Stimulated activated CD8-positive, alpha-beta memory T cell treated with anti-CD3 and anti-CD28 coated beads, Interleukin-4, amount 100 ng/mL, for 1 hour (primary cell): Measurements from ENCODE around the gene ACOT7.

Experiments used
- DNase-seq, 2 donors: peaks; one replicate each; pipeline ENCODE4 v3.0.0-alpha.2; 2020; ENCODE audit warnings: low read depth in 2 of 2, low spot score in 1 of 2

ACOT7 gene

DNA sequence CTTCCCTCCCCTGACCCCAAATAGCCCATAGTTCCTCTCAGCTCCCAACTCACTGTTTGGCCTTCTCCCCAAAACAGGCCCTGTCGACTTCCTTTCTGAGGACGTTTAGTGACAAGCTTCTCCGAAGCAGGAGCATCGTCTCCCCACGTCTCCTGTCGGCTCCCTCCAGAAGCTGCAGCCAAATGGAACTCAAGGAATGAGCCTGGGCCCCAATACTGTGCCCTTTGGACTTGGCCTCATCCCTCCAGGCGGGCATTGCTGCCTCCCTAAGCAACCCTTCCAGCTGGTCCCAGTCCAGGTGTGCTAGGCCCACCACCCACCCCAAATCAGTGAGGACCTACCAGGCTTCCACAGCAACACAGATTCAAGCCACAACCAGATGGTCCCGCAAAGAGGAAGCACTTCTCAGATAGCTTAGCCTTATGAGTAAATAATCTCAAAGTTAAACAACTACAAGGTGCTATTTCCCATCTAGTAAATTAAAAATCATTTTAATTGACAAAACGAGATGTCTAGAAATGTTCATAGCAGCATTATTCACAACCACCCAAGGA lies 33.0 kb downstream of the ACOT7 start:
- DNase-seq, result no peak

DNA sequence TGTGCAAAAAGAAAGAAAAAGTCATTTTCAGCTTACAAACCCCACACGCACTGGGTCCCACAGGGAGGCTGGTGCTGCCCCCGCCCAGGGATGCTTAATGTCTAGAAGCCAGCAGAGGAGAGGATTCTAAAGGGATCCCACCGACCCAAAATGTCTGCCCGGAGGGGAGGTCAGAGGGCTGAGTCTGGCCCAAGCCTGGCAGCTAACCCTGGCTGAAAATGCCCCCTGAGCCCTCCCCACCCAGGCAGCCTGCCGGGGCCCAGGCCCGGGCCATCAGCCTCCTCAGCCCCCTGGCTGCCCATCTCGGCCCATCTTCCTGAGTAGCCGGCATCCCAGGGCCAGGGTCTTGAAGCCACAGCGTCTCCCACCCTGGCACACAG lies 33.5 kb downstream of the ACOT7 start:
- no peak for DNase-seq

DNA sequence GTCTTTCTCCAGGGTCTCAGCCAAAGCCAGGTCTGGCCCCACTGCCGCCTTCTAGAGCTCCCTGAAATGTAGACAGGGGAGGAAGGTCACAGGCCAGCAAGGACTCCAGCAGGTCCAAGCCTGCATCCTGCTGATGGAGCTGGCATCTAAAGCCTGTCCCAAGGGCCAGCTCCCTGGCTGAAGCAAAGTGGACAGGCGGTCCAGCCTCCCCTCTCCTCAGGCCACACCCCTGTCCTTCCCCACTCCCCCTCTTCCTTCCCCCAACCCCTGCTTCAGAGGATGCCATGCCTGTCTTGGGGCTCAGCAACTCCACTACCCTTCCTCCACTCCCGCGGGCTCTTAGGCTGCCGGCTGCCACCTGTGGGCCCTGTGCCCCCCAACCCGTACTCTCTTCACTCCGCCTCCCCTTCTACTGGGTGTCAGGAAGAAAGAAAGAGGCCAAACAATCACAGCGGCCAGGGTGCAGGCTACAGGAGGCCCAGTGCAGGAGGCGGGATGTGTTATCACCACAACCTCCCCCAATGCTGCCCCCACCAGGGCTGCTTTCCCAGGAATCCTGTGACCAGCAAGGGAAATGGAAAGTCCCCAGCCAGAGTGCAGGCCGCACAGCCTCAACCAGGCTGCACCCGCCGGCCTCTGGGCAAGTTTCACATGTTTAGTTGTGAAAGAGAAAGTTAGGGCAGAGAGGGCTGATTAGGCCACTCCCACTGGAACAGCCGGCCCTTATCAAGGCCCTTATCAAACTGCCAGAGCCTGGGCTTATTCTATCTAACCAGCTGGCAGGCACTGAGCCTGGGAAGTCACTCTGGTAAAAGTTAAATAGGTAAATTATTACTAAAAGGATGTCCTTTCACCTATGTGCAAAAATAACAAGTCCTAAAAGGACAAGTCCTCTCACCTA lies 34.1 kb downstream of the ACOT7 start:
- DNase-seq, result peak in 1 of 2 donors; percentile 33

DNA sequence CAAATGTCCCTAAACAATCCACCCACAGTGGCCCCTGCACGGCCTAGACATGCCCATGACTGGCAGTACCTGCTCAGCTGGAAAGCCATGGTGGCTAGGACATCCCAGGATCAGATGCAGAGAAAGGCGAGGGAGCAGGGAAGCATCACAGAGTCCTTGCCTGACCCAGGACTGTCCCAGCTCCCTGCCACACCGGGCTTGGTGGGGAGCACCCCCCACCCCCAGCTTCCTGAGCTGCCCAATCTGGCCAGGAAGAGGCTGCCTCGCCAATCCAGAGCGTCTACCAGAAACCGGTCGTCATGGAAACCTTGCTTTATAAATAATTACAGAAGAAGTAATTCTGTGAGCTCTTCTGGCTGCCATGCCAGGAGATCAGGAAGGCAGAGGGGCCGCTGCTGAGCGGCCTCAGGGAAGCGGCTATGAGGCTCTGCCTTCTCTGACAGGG lies 34.8 kb downstream of the ACOT7 start:
- DNase-seq, result no peak

DNA sequence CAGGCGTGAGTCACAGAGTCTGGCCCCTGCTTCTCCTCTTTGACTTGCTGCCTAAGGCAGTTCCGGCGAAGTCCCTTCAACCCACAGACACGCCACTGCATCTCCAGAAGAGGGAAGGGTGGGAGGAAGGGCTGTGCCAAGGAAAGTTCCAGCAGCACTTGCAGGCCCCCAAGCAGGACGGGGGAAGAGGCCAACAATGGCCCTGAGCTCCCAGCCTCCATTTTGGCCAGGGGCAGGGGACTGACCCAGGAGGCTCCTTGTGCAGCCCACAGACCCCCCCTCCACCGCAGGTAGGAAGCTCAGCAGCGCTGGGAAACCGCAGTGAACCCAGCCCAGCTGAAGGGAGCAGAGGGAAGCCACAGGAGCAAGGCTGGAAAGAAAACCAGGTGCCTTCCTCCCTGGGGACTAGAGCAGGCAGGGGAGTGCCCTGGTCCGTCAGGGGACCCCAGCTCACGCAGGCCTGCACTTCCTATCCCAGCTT lies 35.4 kb downstream of the ACOT7 start:
- DNase-seq, result no peak

DNA sequence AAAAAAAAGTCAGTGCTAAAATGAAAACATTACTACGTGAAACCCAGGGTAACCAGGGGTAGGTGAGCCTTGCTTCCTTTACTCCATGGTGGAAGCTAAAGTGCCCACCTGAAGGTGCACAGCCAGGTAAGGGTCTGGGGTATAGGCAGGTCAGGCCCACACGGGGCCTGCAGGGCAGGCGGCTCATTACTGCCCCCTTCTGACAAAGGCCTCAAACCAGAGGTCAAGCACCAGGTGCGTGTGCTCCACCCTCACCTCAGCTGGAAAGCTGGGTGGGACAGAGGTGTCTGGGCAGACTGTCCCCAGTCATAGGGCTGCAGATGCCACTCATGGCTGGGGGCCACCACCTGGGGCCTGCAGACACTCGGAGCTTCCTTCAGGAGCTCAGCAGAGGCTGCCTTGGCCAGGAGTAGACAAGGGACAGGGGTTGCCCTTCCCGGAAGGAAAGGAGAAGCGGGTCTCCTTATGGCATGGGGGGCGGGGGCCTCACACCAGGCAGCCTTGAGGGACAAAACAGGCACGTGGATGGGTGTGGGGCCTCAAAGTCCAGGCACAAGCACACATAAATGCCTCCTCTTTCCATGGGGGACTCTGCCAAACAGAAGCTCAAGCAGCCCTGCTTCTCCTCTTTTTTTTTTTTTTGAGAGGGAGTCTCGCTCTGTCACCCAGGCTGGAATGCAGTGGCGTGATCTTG lies 36.2 kb downstream of the ACOT7 start:
- DNase-seq, result no peak

DNA sequence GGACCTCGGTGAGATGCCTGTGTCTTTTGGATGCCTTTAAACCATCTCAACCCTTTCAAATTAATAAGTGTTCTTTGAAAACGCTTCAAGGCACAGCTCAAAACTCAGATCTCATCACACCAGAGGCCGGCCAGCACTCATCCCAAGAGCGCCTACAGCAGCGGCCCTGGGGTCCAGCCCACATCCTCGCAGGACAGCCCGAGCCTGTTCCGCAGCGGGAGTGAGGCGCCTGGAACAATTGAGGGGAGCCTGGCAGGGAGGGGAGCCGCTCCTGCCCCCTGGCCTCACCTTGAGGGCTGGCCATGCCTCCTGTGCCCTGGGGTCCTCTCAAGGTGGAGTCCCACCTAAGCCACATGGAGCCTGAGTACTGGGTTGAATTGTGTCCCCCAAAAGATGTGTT lies 37.9 kb downstream of the ACOT7 start:
- no peak for DNase-seq

DNA sequence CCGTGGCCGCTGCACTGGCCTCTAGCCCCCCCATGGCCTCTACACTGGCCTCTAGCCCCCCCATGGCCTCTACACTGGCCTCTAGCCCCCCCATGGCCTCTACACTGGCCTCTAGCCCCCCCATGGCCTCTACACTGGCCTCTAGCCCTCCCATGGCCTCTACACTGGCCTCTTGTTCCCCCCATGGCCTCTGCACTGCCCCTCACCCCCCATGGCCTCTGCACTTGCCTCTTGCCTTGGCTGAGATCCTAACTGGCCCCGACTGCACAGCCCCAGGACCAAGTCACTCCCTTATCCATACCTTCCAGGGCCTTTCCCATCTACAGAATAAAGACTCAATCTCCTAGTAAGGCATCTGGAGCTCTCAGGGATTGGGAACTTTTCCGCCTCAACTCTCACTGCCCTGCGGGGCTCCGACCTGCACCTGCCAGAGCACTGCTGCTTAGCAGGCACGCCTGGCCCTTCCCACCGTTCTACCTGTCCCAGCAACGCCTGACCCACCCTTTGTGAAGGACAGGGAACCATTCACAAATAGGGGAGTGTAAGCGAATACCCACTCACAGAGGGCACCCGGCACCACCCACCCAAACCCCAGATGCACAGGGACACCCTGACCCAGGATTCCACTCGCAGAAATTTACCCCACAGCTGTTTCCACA lies 38.8 kb downstream of the ACOT7 start:
- DNase-seq, result no peak

DNA sequence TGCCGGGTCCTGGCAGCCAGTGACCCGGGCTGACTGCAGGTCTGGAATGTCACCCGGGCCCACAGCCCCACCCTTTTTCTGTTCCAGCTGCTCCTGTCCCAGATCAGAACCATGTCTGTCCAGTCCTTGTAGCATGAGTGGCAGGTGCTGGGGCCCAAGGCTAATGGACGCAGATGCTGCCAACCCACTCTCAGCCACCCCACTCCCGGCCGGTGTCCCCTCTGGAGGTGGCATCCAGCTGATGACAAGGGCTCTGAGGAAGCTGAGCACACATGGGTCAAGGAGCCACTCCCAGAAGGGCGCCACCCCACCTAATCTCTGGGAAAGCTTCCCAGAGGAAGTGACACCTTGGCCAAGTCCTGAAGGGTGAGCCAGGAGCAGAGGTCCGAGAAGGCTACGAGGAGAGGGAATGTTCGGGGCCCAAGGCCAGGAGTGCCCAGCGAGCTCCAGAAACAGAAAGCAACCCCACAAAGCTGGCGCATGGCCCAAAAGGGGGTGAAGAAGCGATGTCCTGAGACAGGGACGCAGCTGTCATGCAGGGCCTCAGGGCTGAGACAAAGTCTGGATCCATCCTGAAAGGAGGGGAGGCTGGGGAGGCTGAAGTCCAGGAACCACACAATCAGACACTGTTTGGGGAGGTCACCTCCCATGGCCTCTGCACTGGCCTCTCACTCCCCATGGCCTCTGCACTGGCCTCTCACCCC lies 39.5 kb downstream of the ACOT7 start:
- no peak for DNase-seq

DNA sequence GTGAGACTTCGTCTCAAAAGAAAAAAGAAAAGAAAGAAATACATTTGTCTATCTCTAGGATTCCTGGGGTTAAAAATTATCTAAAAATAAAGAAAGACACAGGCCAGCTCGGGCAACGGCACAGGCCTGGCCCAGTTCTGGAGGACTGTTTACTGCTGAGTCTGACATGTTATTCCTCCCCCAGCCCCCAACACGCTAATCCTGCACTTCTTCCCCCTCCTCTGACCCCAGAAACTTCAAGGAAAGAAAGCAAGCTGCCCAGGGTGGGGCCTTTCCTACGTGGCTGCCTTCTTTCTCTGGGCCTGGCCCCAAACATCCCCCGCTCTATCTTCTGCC lies 40.0 kb downstream of the ACOT7 start:
- DNase-seq, result no peak

DNA sequence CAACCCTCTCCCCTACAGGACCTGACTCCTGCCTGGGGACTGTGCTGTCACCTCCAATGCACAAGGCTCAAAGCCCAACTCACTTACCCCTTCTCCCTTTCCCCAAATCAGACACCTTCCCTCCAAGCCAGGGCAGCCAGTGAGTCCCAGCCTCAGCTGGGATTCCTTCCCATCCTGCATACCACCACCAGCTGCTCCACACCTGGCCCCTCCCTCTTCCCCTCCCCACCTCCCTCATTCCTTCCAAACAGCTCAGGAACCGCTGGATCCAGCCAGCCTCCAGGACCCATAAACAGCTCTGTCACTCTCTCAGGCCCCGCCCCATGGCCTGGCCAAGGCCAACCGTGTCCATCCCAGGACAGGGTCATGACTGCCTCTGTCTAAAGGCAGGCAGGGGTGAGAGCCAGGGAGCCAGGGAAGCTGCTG lies 41.4 kb downstream of the ACOT7 start:
- no peak for DNase-seq

DNA sequence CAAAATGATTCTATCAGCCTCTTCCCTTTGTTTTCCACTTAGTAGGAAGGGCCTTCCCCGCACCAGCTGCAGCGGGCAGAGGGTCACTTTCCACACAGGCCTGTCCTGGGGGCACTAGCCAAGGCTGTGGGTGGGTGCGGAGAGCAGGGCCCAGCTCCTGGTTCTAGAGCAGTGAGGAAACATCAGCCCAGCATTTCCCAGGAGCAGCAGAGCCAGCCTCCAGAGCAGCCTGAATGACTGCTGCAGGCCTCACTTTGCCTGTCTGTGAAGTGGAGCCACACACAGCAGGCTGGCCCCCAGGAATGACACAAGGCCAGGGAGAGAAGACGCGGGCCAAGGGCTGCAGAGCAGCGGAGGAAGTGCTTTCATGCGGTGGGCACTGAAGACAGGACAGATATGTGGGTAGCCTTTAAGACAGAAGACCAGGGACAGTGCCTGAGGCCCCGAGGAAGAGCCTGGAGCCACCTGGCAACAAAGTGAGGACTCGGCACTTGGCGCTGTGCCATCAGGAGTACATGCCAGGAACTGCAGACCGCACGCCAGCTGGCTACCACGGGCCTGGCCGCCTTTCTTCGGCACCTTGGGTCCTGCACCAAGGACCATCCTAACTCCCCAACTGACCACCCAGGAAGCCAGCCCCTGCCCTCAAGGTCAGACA lies 42.0 kb downstream of the ACOT7 start:
- DNase-seq, result no peak

DNA sequence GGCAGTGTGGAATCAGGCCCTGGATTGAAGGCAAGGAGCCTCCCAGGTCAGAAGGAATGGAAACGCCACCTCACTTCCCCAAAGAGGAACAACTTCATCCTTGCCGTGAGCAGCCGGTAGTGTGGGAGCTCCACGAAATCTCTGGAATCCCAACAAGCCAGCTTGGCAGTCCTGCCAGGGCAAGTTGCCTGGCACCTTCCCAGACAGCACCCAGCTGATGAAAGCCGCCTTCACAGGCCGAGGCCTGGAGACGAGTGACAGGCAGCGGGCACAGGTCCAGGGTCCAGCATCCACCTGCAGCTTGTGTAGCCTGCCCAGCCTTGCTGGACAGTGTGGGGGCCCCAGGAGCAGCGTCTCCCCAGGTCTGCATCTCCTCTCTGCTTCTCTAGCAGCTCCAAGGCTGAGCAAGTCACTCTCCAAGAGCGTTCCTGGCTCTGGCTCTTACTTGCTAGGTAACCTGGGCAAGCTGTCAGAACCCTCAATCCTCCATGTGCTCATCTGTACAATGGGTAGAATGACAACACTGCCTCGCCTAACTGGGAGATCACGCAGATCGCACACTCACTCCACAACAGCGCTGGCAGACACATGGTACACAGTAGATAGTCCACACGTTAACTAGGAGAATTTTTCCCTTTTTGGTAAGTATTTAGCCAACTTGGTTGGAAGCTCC lies 43.0 kb downstream of the ACOT7 start:
- no peak for DNase-seq

DNA sequence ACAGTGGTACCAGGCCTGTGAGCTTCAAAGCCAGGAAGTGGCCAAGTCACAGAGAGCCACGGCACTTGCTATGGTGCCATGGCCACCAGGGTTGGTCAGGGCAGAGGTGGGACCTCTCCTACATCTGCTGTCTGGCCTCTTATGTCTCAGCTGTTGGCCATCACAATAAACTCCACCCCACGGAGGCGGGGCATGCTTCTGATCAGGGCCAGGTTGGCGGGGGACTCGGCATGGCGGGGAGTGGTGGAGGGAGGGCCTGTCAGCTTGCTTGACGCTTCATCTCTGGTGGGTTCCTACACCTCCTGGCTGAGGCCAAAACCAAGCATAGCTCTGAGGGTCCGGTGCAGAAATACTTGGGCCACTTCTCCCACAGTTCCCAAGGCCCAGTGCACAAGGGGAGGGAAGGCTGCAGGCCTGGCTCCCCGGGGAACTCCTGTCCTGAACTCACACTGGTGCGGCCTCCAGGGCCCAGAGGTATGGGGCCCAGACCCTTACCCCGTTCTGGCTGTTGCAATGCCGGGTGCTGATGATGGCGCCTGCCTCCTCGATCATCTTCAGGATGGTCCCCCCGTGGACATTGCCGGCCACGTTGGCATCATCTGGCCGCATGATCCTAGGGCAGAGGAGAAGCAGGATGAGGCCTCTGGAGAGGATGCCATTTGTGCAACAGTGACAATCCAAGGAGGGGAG lies 44.2 kb downstream of the ACOT7 start:
- no peak for DNase-seq

DNA sequence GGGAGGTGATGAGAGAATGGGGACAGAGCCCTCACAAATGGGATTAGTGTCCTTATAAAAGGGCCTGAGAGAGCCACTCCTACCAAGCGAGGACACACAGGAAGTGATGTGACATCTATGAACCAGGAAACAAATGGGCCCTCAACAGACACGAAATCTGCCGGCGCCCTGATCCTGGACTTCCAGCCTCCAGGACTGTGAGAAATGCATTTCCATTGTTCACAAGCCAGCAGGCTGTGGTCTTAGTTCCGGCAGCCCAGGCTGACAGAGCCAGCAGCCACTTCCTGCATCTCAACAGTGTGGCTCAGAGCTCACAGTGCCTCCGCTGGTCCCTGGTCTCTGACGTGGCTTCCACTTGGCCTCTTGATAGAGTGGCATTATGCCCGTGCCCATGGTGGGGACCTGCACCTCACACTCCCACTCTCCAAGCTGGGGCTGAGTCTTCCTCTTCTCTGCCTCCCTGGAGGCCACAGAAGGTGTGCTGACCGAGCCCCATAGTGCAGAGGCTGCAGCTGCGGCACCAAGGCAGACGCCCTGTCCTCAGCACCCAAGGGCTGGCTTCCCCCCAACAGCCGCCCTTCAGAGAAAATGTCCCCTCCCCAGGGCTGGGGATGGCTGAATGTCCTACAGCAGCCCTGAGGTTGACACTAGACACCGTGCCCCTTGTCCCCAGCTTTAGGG lies 44.9 kb downstream of the ACOT7 start:
- DNase-seq, result peak; percentile 13 to 29

DNA sequence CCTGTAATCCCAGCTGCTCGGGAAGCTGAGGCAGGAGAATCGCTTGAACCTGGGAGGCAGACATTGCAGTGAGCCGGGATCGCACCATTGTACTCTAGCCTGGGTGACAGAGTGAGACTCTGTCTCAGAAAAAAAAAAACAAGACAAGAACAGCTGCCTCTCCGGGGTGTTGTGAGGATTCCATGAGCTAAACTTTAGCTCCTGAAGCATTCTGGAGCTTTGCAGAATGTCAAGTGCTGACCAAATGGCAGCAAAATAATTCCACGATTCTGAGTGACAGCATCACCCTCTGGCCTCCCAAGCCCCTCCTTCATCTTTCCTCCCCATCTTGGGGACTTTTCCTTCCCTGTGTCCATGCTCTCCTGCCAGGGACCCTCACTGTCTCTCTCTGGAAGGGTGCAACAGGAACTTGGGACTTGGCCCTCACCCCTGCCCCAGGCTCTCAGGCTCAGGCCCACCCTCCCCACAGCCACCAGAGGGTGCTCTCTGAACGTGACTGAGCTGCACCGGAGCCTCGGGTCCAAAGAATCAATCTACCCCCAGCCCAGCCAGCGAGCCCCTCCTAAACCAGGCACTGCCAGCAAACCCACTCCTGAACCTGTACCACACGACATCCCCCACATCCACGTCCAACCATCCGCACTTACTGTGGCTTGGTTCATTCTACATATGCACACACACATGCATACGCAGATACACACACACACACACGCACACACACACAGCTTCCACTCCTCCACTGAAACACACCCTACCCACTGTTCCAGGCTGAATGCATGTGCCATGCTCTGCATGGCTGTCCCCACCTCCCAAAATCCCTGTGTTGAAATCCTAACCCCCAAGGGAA lies 45.7 kb downstream of the ACOT7 start:
- peak; percentile 24 to 45 for DNase-seq

DNA sequence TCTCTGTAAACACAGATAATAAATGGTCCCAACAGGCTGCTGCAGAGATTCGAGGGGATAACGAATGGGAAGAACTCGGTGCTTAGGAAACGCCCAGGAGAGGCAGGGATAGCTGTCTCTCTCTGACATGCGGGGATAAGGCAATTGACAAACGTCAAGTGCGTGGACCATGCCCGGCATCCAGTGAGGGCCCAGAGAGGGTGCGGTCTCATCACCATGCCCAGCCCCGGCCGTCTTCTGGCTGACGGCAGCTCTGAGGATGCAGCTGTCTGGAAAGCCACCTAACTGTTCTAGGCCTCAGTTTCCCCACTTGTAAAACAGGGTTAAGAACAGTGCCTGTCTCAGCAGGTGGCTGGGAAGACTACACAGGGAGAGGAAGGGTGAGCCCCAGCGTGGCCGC lies 48.1 kb downstream of the ACOT7 start:
- DNase-seq, result no peak

DNA sequence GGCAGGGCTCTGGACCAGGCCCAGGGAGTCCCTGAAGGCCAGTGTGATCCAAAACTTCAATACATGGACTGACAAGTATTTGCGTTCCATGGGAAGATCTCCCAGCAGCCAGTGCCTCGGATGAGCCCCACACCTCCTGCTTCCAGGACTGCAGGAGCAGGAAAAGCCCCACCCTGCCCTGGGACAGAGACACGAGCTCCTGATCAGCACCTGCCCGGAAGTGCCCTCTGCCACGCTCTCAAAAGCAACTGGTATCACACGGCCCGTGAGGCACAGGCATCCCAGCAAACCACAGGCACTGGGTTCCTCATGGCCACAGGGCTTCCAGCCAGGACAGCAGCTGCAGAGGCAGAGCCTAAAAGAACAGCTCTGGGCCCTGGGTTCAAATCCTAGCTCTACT lies 48.6 kb downstream of the ACOT7 start:
- no peak for DNase-seq
